K562 treated with DMSO at 1 percent for 24 hours (cell line): Measurements from ENCODE around the gene SCUBE3. TPM values are rescaled to one million over a fixed set of nuclear protein-coding genes. Genes with fewer than 3 reads are reported as not detected.

Experiments
- total RNA-seq: library from RNA; unstranded; fragments of 300-600 nt; gene quantifications from 2 replicates; pipeline ENCODE4 v1.2.3, GENCODE V29; 2022; ENCODE audit warnings: low read depth; ENCODE audit not compliant: insufficient read depth

The SCUBE3 gene
- total RNA-seq, result 0.05 and 0.10 TPM in 2 replicates

GRCh38 chr6:35213824-35214756 lies at the start of gene SCUBE3:
SCUBE3 (plus strand) TSS chr6:35213956; CDS start chr6:35214419, 463 bp downstream.

GRCh38 chr6:35259194-35259947 lies 45.6 kb downstream of the SCUBE3 start, which contains the start of gene ZNF76:
ZNF76 (plus strand) TSS chr6:35259735; CDS start chr6:35281152, 21,417 bp downstream.

GRCh38 chr6:35297601-35298481 lies 84.1 kb downstream of the SCUBE3 start, which contains the start of gene DEF6:
DEF6 (plus strand) TSS chr6:35297818; CDS start chr6:35297857, 39 bp downstream.

Other genes starting within 250 kb of the SCUBE3 start
- gene TCP11, start 72.6 kb upstream of the SCUBE3 start, total RNA-seq, result not detected in 2 replicates
- gene ZNF76, start 45.8 kb downstream of the SCUBE3 start, total RNA-seq, result 31.7 and 35.5 TPM in 2 replicates
- gene DEF6, start 83.9 kb downstream of the SCUBE3 start, total RNA-seq, result 47.6 and 48.6 TPM in 2 replicates
- 59.8 and 65.3 TPM in 2 replicates for gene PPARD, start 128.6 kb downstream of the SCUBE3 start, total RNA-seq
- gene FANCE, start 238.4 kb downstream of the SCUBE3 start, total RNA-seq, result 14.6 and 16.8 TPM in 2 replicates